Activated naive CD8-positive, alpha-beta T cell treated with anti-CD3 and anti-CD28 coated beads for 36 hours (primary cell): ENCODE results near the gene SLC41A3. TPM values are rescaled to one million over a fixed set of nuclear protein-coding genes. Genes with fewer than 3 reads are reported as not detected.

Experiments used
- DNase-seq: peaks from one replicate; pipeline ENCODE4 v3.0.0; 2021
- H3K27ac Mint-ChIP-seq: one replicate; pipeline ENCODE4 v1.8.0; 2022; ENCODE audit warnings: mild to moderate bottlenecking, moderate library complexity, mixed read lengths
- H3K27me3 Mint-ChIP-seq: one replicate; pipeline ENCODE4 v1.8.0; 2022; ENCODE audit warnings: mild to moderate bottlenecking, mixed read lengths
- H3K36me3 Mint-ChIP-seq: one replicate; pipeline ENCODE4 v1.8.0; 2021; ENCODE audit warnings: mild to moderate bottlenecking, mixed read lengths
- H3K4me1 Mint-ChIP-seq: one replicate; pipeline ENCODE4 v1.8.0; 2021; ENCODE audit warnings: mixed read lengths
- H3K4me3 Mint-ChIP-seq: one replicate; pipeline ENCODE4 v1.8.0; 2022; ENCODE audit warnings: mild to moderate bottlenecking, moderate library complexity, mixed read lengths
- H3K9me3 Mint-ChIP-seq: one replicate; pipeline ENCODE4 v1.8.0; 2022; ENCODE audit warnings: mixed read lengths
- total RNA-seq, 2 experiments: library from RNA; stranded (reverse); gene quantifications; one replicate each; pipeline ENCODE4 v1.2.3, GENCODE V29; 2021

Gene SLC41A3
- total RNA-seq, 2 experiments from 2014 or later, result 26.6 to 30.7 TPM

DNA sequence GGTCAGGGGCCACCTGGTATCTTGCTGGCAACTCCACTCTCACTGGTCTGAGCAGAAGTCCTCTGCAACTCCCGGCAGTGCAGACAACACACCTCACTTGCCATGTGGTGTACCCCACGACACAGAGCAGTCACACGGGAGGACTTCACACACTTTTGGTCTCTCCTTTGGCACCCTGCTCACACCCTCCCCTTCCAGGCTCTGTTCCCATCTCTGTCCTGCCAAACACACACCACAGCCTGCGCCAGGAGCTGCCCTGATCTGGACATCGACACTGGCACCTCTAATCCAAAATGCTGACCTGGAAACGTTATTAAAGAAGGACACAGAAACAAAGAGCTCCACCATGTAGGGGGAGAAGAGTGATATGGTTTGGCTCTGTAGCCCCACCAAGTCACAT is 57.2 kb downstream of the SLC41A3 start:
- Mint-ChIP-seq H3K4me1 (no peaks in the 10 kb centered on the region), H3K36me3 (peaks cover 38% of the 10 kb centered on the region), H3K9me3 (peaks cover 14% of the 10 kb centered on the region), H3K4me3 (no peak overlapping the region), H3K27ac (no peak overlapping the region), H3K27me3 (no peaks in the 10 kb centered on the region)
- DNase-seq, result no peak

DNA sequence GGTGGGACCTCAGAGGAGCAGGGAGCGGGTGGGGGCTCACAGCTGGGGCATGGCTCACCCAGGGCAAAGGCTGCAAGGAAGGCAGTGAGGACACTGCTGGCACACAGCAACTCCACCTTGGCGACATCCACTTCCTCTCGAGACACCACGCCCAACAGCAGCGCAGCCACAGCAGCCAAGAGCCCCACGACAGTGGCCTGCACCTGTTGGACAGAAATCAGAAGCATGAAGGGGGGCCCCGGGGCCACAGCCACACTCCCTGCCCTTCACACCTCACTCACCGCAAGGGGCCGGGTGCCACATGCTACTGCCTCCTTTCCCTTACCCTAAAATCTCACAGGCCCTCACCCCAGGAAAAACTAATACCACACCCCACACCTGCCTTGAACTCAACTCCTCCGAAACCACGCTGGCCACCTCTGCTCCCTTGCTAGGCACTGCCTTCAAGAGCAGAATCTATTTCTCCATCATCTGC is 57.6 kb downstream of the SLC41A3 start:
- Mint-ChIP-seq H3K36me3 (peaks cover 34% of the 10 kb centered on the region), H3K4me1 (no peaks in the 10 kb centered on the region), H3K4me3 (no peak overlapping the region), H3K27ac (no peak overlapping the region), H3K27me3 (no peaks in the 10 kb centered on the region), H3K9me3 (peaks cover 14% of the 10 kb centered on the region)
- DNase-seq, result no peak

DNA sequence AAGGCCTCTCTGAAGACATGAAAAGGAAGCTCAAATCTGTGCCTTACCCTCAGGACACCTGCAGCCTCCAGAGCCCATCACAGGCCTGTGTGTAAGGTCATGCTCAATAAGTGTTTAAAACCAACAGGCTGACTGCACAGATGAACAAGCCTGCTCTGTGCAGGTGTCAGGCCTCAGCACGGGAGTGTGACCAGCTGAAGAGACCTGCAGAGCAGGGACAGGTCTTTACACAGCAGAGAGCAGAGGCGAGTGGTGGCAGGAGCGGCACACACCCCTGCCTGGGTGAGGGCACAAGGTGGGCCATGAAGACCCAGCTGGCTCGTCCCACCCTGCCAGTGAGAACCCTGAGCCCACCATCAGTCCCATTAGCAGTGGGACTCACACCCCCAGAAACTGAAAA is 58.1 kb downstream of the SLC41A3 start:
- no peak overlapping the region for H3K27ac Mint-ChIP-seq
- H3K4me1 Mint-ChIP-seq, result no peaks in the 10 kb centered on the region
- DNase-seq, result no peak
- H3K9me3 Mint-ChIP-seq, result peaks cover 14% of the 10 kb centered on the region
- no peak overlapping the region for H3K4me3 Mint-ChIP-seq
- H3K27me3 Mint-ChIP-seq, result no peaks in the 10 kb centered on the region
- H3K36me3 Mint-ChIP-seq, result peaks cover 34% of the 10 kb centered on the region

DNA sequence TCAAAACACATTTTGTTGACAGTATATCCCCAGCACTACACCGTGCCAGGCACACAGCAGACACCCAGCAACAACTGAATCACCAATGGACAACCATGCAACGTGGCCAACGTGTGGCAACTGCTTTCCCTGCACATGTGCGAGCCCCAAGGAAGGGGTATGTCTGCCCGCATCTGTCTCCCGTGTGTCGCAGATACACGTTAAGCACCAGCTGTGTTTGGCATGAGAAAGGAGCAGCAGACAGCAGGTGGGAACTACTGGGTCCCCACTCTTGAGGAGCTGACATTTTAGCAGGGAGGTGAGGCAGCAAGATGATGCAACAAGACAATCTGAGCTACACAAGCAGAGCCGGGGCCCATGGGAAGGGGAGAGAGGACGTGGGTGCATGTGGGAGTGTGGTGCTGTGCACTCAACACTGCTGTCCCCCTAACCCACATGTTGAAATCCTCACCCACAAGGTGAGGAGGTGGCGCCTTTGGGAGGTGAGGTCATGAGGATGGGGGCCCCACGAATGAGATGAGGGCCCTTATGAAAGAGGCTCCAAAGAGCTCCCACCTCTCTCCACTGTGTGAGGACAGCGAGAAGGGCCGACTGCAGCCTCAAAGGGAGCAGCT is 58.7 kb downstream of the SLC41A3 start:
- H3K9me3 Mint-ChIP-seq, result peaks cover 14% of the 10 kb centered on the region
- H3K36me3 Mint-ChIP-seq, result peaks cover 32% of the 10 kb centered on the region
- no peaks in the 10 kb centered on the region for H3K27me3 Mint-ChIP-seq
- H3K4me3 Mint-ChIP-seq, result no peak overlapping the region
- no peaks in the 10 kb centered on the region for H3K4me1 Mint-ChIP-seq
- no peak for DNase-seq
- no peak overlapping the region for H3K27ac Mint-ChIP-seq

DNA sequence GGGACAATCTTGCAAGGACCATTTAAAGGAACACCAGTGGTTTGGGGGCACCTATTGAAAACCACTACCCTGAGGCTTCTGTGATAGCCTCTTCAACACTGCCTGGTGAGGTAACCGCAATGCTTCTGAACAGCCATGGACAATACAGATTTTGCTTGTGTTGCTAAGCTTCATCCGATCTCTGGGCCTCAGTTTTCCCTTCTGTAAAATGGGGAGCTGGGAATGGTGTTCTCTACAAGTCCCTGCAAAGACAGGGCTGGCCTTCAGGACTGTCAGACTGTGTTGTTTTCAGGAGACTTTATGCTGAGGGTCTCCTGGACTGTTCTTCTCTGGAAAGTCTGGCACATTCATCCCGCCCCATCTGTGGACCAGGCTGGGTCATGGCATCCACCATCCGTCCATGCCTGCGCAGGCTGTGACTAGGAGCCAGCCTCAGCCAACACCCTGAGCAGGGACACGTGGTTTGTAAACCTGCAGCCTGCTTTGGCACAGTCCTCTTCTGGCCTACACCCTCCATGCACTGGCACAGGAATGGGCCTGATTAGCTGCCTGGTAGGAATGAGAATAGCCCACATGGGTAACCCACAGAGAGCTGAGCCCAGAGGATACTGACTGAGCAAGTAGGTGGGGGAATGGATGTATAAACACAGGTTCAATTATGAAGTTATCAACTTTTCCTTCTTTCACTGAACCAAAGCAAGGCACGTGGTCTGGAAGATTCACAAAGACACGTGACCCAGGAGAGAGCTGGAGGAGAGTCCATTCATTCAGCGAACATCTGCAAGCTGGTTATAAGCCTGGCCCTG is 59.7 kb downstream of the SLC41A3 start:
- Mint-ChIP-seq H3K9me3 (peaks cover 11% of the 10 kb centered on the region), H3K36me3 (peaks cover 28% of the 10 kb centered on the region), H3K4me1 (no peaks in the 10 kb centered on the region), H3K27ac (no peak overlapping the region), H3K4me3 (no peak overlapping the region), H3K27me3 (no peaks in the 10 kb centered on the region)
- DNase-seq, result no peak

DNA sequence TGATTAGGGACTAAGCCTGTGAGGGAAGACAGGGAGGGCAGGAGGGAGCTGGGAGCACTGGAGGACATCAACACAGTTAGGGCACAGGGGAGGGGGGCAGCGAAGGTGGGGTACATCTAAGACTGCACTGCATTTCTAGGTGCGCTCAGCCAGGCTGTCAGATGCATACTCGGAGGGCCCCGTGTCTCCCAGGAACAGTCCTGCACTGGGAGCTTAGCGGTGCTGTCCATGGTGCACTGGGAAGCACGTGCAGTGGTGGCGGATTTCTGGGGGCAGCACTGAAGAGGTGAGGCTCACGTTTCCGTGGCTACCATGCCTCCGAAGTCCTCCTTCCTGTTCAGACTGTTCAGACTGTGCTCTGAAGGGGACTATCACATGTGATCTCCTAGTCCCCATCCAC is 60.5 kb downstream of the SLC41A3 start:
- Mint-ChIP-seq H3K27ac (no peak overlapping the region), H3K9me3 (peaks cover 5% of the 10 kb centered on the region), H3K4me3 (no peak overlapping the region), H3K27me3 (no peaks in the 10 kb centered on the region), H3K36me3 (peaks cover 20% of the 10 kb centered on the region), H3K4me1 (no peaks in the 10 kb centered on the region)
- DNase-seq, result no peak

DNA sequence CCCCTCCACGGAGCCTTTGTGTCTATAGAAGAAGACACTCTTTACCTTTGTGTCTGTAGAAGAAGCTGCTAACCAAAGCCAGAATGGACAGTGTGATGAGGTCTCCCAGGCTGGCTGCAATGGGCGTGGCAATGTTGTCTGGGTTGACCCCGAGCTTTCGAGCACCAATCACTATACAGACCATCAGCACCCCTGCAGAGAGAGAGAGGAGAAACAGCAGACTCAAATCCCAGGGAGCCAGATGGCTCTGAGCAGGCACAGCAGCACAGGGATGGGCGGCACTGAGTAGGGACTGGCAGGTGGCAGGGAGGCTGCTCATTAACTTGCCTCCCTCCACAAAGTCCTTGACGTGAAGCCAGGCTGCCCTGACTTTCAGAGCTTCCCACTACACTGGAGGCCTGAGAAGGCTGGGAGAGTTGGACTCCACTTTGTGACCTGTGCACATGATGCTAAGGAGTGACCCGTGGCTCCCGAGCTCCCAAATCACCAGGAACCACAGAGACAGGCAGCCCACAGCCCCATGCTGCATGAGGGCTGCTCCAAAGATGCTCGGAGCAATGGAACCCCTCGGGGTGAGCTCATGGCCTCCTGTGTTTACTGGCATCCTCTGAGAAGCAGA is 61.1 kb downstream of the SLC41A3 start:
- peaks cover 16% of the 10 kb centered on the region for H3K36me3 Mint-ChIP-seq

DNA sequence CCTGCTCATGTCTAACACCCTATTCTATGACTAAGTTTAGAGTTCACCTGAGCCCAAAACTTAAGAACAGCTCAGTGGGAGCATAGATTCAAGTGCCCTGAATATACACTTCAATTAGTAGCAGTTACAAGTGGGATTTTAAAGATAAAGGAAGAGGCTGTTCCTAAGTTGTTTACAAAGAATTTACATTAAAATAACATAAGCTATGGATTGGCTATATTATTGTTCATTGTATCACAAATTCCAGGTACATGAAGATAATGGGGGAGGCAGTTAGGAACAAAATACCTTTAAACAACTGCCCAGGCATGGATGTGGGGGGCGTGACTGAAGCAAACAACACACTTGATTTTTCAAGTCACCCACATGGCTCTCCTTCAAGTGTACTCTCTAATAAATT is 62.2 kb downstream of the SLC41A3 start:
- Mint-ChIP-seq H3K27ac (no peak overlapping the region), H3K4me1 (no peaks in the 10 kb centered on the region), H3K9me3 (no peaks in the 10 kb centered on the region), H3K36me3 (peaks cover 6% of the 10 kb centered on the region), H3K27me3 (no peaks in the 10 kb centered on the region), H3K4me3 (no peak overlapping the region)
- no peak for DNase-seq

More for the DNA sequence above, 61.1 kb downstream of the SLC41A3 start:
- no peak overlapping the region for H3K27ac Mint-ChIP-seq
- no peaks in the 10 kb centered on the region for H3K27me3 Mint-ChIP-seq
- no peak for DNase-seq
- H3K4me3 Mint-ChIP-seq, result no peak overlapping the region
- no peaks in the 10 kb centered on the region for H3K4me1 Mint-ChIP-seq
- peaks cover 4% of the 10 kb centered on the region for H3K9me3 Mint-ChIP-seq

DNA sequence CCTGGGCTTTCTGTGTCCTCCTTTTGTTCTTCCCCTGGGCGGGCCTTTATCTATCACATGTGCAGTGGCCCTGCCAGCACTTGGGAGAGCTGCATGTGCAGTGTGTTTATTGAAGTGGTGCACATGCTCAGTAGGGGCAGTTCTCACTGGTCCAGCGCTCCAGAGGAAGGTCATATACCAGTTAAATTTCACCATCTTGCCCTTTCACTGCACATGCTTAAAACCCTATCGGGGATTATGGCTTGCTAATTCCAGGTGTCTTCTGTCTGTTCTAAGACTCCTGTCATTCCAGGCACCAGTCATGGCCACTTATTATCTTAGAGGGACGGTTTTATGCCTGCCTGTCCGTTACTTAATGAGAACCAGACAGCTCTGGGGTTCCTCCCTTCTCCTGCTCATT is 62.7 kb downstream of the SLC41A3 start:
- Mint-ChIP-seq H3K27me3 (no peaks in the 10 kb centered on the region), H3K27ac (no peak overlapping the region), H3K4me3 (no peak overlapping the region), H3K36me3 (peaks cover 1% of the 10 kb centered on the region), H3K9me3 (no peaks in the 10 kb centered on the region), H3K4me1 (no peaks in the 10 kb centered on the region)
- DNase-seq, result no peak

DNA sequence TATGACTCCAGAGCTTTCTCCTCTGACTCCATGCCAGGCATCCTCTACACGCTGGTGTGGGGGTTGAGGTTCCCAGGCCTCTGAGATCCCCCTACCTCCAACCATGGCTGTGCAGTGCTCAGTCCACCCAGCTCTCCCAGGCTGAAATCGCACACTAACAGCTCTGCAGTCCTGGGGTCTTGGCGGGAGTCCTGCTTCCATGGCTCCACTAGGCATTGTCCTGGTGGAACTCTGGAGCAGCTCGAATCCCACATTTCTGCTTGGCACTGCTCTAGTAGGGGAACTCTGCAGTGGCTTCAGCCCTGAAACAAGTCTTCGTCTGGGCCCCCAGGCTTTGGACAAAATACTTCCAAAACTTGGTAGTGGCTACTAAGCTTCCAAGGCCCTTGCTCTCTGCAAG is 64.2 kb downstream of the SLC41A3 start:
- Mint-ChIP-seq H3K4me3 (no peak overlapping the region), H3K4me1 (no peaks in the 10 kb centered on the region), H3K27me3 (no peaks in the 10 kb centered on the region)

DNA sequence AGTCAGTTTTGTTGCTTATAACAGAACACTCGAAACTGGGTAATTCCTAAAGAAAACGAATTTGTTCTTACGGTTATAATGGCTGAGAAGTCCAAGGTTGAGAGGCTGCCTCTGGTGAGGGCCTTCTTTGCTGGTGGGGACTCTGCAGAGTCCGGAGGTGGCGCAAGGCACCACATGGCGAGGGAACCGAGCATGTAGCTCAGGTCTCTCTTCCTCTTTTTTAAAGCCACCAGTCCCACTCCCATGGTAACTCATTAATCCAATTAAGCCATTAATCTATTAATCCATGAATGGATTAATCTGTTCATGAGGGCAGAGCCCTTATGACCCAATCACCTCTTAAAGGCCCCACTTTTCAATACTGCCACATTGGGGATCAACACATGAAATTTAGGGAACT is 64.9 kb downstream of the SLC41A3 start:
- peaks cover 4% of the 10 kb centered on the region for H3K36me3 Mint-ChIP-seq
- no peak for DNase-seq
- H3K27ac Mint-ChIP-seq, result no peak overlapping the region
- no peaks in the 10 kb centered on the region for H3K9me3 Mint-ChIP-seq
- H3K27me3 Mint-ChIP-seq, result no peaks in the 10 kb centered on the region
- H3K4me1 Mint-ChIP-seq, result no peaks in the 10 kb centered on the region
- H3K4me3 Mint-ChIP-seq, result no peak overlapping the region

More for the DNA sequence above, 64.2 kb downstream of the SLC41A3 start:
- peaks cover under 1% of the 10 kb centered on the region for H3K36me3 Mint-ChIP-seq
- DNase-seq, result no peak
- H3K27ac Mint-ChIP-seq, result no peak overlapping the region
- H3K9me3 Mint-ChIP-seq, result no peaks in the 10 kb centered on the region

DNA sequence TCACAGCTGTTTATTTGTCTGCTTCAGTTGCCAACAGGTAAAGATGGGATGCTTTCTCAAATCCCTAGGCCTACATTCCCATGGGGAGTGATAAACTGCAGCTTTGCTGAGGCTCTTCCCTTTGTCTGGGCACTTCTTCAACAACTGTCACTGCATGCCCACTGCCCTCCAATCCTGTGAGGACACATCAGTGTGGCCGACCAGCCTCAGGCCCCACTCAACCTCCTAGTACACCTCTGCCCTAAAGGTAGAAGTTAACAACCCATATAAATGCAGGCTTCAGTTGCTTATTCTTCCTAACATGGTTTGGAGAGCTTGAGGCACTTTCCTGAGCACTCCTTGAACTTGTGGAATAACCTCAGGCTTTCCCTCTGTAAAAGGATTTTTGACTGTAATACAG is 65.4 kb downstream of the SLC41A3 start:
- no peak for DNase-seq
- Mint-ChIP-seq H3K36me3 (peaks cover 9% of the 10 kb centered on the region), H3K9me3 (no peaks in the 10 kb centered on the region), H3K4me3 (no peak overlapping the region), H3K27ac (no peak overlapping the region), H3K27me3 (no peaks in the 10 kb centered on the region), H3K4me1 (no peaks in the 10 kb centered on the region)

DNA sequence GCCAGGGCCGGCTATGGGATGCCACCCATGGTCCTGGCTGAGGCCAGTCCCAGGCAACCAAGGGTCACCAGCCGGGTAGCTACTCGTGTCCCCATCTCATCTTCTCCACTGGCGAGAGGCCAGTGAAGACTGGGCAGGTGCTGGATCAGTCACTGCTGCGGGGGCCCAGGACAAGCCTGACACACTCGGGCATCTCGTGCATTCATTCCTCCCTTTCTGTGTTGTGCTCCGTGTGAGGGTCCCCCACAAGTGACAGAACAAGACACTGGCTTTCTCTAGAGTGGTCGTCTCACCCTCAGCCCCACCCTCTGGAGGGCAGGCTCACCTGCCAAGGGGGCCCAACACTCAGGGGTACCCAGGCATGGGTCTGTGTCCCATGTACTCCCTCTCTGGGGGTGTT is 66.6 kb downstream of the SLC41A3 start:
- H3K4me1 Mint-ChIP-seq, result no peaks in the 10 kb centered on the region
- H3K9me3 Mint-ChIP-seq, result no peaks in the 10 kb centered on the region
- H3K4me3 Mint-ChIP-seq, result no peak overlapping the region
- peaks cover 17% of the 10 kb centered on the region for H3K36me3 Mint-ChIP-seq
- H3K27me3 Mint-ChIP-seq, result no peaks in the 10 kb centered on the region
- H3K27ac Mint-ChIP-seq, result no peak overlapping the region
- no peak for DNase-seq

DNA sequence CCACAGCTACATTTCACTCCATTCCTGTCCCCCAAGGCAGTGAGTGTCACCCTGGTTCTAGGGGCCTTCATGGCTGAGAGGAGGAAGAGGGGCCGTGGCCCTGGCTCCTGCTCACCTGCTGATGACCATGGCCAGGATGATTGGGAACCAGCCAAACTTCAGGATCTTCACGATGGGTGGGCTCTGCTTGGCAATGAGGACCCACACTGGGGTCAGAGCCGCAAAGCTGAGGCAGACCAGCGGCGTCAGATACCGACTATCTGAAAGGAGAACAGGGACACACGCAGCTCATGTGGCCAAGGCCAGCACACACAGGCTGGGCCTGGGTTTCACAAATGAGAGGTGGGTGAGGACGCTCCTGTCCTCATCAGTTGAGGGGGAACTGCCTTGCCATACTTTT is 67.3 kb downstream of the SLC41A3 start:
- no peaks in the 10 kb centered on the region for H3K27me3 Mint-ChIP-seq
- H3K4me3 Mint-ChIP-seq, result no peak overlapping the region
- H3K9me3 Mint-ChIP-seq, result no peaks in the 10 kb centered on the region
- no peak for DNase-seq
- no peaks in the 10 kb centered on the region for H3K4me1 Mint-ChIP-seq
- H3K36me3 Mint-ChIP-seq, result peaks cover 24% of the 10 kb centered on the region
- H3K27ac Mint-ChIP-seq, result no peak overlapping the region

DNA sequence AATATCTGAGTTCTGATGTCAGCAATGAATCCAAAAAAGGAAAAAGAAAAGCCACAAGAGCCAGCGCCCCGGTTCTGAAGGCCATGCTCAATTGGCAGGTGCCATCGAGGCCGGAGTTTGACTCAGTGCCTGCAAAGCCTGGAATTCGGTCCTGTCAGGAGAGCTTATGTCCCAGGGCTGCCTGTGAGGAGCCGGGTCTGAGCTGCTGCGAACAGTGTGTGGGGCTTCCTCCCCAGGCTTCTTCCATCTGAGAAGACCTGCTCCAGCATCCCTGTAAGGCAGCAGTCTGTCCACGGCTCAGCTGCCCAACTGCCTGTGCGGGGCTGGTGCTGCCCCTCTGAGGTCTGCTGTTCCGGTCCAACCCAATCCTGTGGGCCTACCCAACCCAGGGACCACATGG is 68.8 kb downstream of the SLC41A3 start:
- H3K9me3 Mint-ChIP-seq, result no peaks in the 10 kb centered on the region
- no peak overlapping the region for H3K27ac Mint-ChIP-seq
- no peaks in the 10 kb centered on the region for H3K4me1 Mint-ChIP-seq
- no peak for DNase-seq
- peaks cover 34% of the 10 kb centered on the region for H3K36me3 Mint-ChIP-seq
- no peak overlapping the region for H3K4me3 Mint-ChIP-seq
- H3K27me3 Mint-ChIP-seq, result no peaks in the 10 kb centered on the region
